MM.1S (cell line): ENCODE data around the gene RUNX2.

ENCODE experiments used
- EZH2 ChIP-seq: fragments of 300-600 bp; sonication (generic); optimal IDR thresholded peaks from 2 replicates; pipeline ENCODE3; 2017; ENCODE audit warnings: low read depth, mild to moderate bottlenecking, antibody characterized with exemption, low read length, mixed read lengths
- EZH2phosphoT487 ChIP-seq: fragments of 300-600 bp; sonication (generic); IDR thresholded peaks from 2 replicates; pipeline ENCODE4 v1.6.1; 2018; ENCODE audit warnings: antibody characterized with exemption, low read length
- TF ChIP-seq, protein P1 (sequence below): fragments of 300-600 bp; sonication (generic); IDR thresholded peaks from 2 replicates; pipeline ENCODE4 v1.5.1; 2016; ENCODE audit warnings: antibody characterized with exemption, low read length, mixed read lengths

DNA sequence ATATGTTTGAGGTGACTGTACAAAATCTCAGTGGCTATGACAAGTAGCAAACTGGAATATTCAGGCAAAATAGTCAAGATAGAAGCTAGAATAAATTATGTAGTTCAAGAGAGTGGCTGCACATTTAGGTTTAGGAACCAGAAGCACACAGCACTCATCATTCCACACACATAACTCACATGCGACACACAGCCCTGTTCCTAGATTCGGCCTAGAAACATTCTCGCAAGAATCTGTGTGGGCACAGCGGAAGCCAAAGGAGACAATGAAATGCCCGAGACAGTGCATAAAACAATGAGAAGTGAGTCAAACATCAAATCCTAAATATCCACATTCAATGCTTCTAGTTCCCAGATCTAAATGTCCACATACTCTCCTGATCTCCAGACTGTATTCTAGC, 59.1 kb downstream of the RUNX2 start:
- TF ChIP-seq, protein P1, sequence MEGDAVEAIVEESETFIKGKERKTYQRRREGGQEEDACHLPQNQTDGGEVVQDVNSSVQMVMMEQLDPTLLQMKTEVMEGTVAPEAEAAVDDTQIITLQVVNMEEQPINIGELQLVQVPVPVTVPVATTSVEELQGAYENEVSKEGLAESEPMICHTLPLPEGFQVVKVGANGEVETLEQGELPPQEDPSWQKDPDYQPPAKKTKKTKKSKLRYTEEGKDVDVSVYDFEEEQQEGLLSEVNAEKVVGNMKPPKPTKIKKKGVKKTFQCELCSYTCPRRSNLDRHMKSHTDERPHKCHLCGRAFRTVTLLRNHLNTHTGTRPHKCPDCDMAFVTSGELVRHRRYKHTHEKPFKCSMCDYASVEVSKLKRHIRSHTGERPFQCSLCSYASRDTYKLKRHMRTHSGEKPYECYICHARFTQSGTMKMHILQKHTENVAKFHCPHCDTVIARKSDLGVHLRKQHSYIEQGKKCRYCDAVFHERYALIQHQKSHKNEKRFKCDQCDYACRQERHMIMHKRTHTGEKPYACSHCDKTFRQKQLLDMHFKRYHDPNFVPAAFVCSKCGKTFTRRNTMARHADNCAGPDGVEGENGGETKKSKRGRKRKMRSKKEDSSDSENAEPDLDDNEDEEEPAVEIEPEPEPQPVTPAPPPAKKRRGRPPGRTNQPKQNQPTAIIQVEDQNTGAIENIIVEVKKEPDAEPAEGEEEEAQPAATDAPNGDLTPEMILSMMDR, result no peak
- no peak for TF ChIP-seq EZH2phosphoT487
- TF ChIP-seq EZH2, result no peak
